Hepatocyte (in vitro differentiated cells): ENCODE measurements around the gene MED13L. TPM values are rescaled to one million over a fixed set of nuclear protein-coding genes. Genes with fewer than 3 reads are reported as not detected.

Experiments
- DNase-seq: peaks from one replicate; pipeline ENCODE4 v3.0.0-alpha.2; 2016; ENCODE audit warnings: low spot score
- H2AFZ ChIP-seq: fragments of 200-600 bp; sonication (generic); 2 replicates; pipeline ENCODE4 v1.6.0; 2016; ENCODE audit warnings: antibody characterized with exemption, mild to moderate bottlenecking
- H3K27ac ChIP-seq: fragments of 200-600 bp; sonication (generic); 2 replicates; pipeline ENCODE4 v1.5.1; 2016; ENCODE audit warnings: mild to moderate bottlenecking
- H3K27me3 ChIP-seq: fragments of 200-600 bp; sonication (generic); 2 replicates; pipeline ENCODE4 v1.6.1; 2016
- H3K36me3 ChIP-seq: fragments of 200-600 bp; sonication (generic); replicated peaks from 2 replicates; pipeline ENCODE4 v1.5.1; 2016; ENCODE audit warnings: low read depth; ENCODE audit not compliant: insufficient read depth
- H3K4me1 ChIP-seq: fragments of 200-600 bp; sonication (generic); 2 replicates; pipeline ENCODE4 v1.5.1; 2016; ENCODE audit warnings: mild to moderate bottlenecking, moderate library complexity; ENCODE audit not compliant: insufficient read depth
- H3K4me2 ChIP-seq: fragments of 200-600 bp; sonication (generic); 2 replicates; pipeline ENCODE4 v1.6.0; 2016
- H3K4me3 ChIP-seq: fragments of 200-600 bp; sonication (generic); 2 replicates; pipeline ENCODE4 v1.5.1; 2016; ENCODE audit warnings: mild to moderate bottlenecking
- H3K79me2 ChIP-seq: fragments of 200-600 bp; sonication (generic); 2 replicates; pipeline ENCODE4 v1.6.0; 2017; ENCODE audit warnings: mild to moderate bottlenecking
- H3K9me2 ChIP-seq: fragments of 200-600 bp; sonication (generic); replicated peaks from 2 replicates; pipeline ENCODE4 v1.6.0; 2017; ENCODE audit warnings: mild to moderate bottlenecking; ENCODE audit not compliant: insufficient read depth
- H3K9me3 ChIP-seq: fragments of 200-600 bp; sonication (generic); 2 replicates; pipeline ENCODE4 v1.5.1; 2016; ENCODE audit warnings: low read depth, mild to moderate bottlenecking
- H4K20me1 ChIP-seq: fragments of 200-600 bp; sonication (generic); 2 replicates; pipeline ENCODE4 v1.6.0; 2016; ENCODE audit warnings: mild to moderate bottlenecking; ENCODE audit not compliant: insufficient read depth, poor library complexity, severe bottlenecking
- CTCF ChIP-seq: fragments of 200-600 bp; sonication (generic); IDR thresholded peaks from 2 replicates; pipeline ENCODE4 v1.5.1; 2016; ENCODE audit warnings: antibody characterized with exemption, mild to moderate bottlenecking; ENCODE audit not compliant: poor library complexity
- EZH2 ChIP-seq: fragments of 200-600 bp; sonication (generic); IDR thresholded peaks from 2 replicates; pipeline ENCODE4 v1.6.1; 2016; ENCODE audit warnings: antibody characterized with exemption, mild to moderate bottlenecking, borderline replicate concordance
- EZH2phosphoT487 ChIP-seq: fragments of 200-600 bp; sonication (generic); IDR thresholded peaks from one replicate; pipeline ENCODE4 v1.6.1; 2018; ENCODE audit warnings: antibody characterized with exemption, mild to moderate bottlenecking, low read depth, moderate library complexity; ENCODE audit not compliant: unreplicated experiment, severe bottlenecking
- WGBS: methylation state at CpG from one replicate; pipeline ENCODE4 v1.1.6; 2016; ENCODE audit warnings: low lambda C conversion rate; ENCODE audit errors: missing lambda C conversion rate; 5-methylcytosine and 5-hydroxymethylcytosine counted together
- polyA plus RNA-seq: library from polyadenylated mRNA; unstranded; fragments of >200 nt; fragmentation: Nextera tagmentation; extraction: Ambion mirVana; gene quantifications from 2 replicates; pipeline ENCODE4 v1.2.1, GENCODE V29; 2016
- total RNA-seq: library from RNA; depleted of rRNA; stranded (reverse); fragments of >200 nt; gene quantifications from 2 replicates; pipeline ENCODE4 v1.2.3, GENCODE V29; 2014

The MED13L gene
- total and polyA plus RNA-seq, 2 experiments from 2014 or later: 23.7 to 135 TPM

- H4K20me1 ChIP-seq: peaks cover 36% of the 10 kb centered on the region
These were observed 218.9 kb downstream of the MED13L start for GRCh38 chr12:116058574-116058973.

GRCh38 chr12:116057356-116057755 is 220.1 kb downstream of the MED13L start:
- no peaks in the 10 kb centered on the region for H3K9me3 ChIP-seq
- H3K36me3 ChIP-seq: no peaks in the 10 kb centered on the region
- no peaks in the 10 kb centered on the region for H3K27me3 ChIP-seq
- TF ChIP-seq EZH2 (no peak), EZH2phosphoT487 (no peak), CTCF (no peak)
- peaks cover 88% of the 10 kb centered on the region for H3K79me2 ChIP-seq
- peaks cover 41% of the 10 kb centered on the region for H4K20me1 ChIP-seq
- DNase-seq: no peak
- H2AFZ ChIP-seq: no peak overlapping the region
- H3K9me2 ChIP-seq: no peaks in the 10 kb centered on the region
- H3K27ac ChIP-seq: no peak overlapping the region
- no peak overlapping the region for H3K4me3 ChIP-seq
- no peak overlapping the region for H3K4me2 ChIP-seq
- WGBS: 86% methylated on average over 3 of the region's 3 CpGs
- peaks cover 16% of the 10 kb centered on the region for H3K4me1 ChIP-seq

More at GRCh38 chr12:116058574-116058973, 218.9 kb downstream of the MED13L start:
- TF ChIP-seq EZH2phosphoT487: no peak
- TF ChIP-seq EZH2: no peak
- no peak for TF ChIP-seq CTCF
- no peak for DNase-seq
- 77% methylated on average over 3 of the region's 3 CpGs for WGBS
- Histone ChIP-seq H3K9me2 (no peaks in the 10 kb centered on the region), H3K27me3 (no peaks in the 10 kb centered on the region), H2AFZ (no peak overlapping the region), H3K79me2 (peaks cover 91% of the 10 kb centered on the region), H3K9me3 (no peaks in the 10 kb centered on the region), H3K4me3 (no peak overlapping the region), H3K4me2 (no peak overlapping the region), H3K4me1 (peaks cover 8% of the 10 kb centered on the region), H3K27ac (no peak overlapping the region), H3K36me3 (no peaks in the 10 kb centered on the region)

DNA sequence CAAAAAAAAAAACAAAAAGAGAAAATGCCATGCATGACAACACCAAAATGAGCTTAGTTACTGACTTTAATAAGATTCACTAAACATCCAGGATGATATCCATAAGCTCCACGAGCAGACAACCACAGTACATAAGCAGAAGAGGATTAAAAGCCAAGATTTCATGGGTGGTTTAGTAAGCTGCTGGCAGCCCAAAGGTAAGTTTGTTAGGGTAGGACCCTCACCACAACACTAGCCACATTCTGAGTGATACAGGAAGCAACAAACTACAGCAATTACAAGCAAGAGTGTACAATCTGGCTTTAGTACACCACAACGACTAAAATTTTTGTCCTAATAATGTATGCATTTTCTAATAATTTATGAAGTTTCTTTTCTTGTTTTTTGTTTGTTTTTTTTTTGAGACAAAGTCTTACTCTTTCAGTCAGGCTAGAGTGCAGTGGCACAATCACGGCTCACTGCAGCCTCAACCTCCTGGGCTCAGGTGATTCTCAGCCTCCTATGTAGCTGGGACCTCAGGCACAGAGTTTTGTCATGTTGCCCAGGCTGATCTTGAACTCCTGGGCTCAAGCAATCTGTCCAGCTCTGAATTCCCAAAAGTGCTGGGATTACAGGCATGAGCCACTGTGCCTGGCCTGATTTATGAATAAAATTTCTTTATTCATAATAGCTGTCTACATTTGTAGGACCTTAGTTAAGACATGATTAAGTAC is 221.4 kb downstream of the MED13L start:
- H3K4me3 ChIP-seq: no peak overlapping the region
- peaks cover 91% of the 10 kb centered on the region for H3K79me2 ChIP-seq
- peaks cover 42% of the 10 kb centered on the region for H4K20me1 ChIP-seq
- TF ChIP-seq EZH2phosphoT487 (no peak), EZH2 (no peak), CTCF (no peak)
- no peak overlapping the region for H2AFZ ChIP-seq
- no peaks in the 10 kb centered on the region for H3K9me3 ChIP-seq
- no peaks in the 10 kb centered on the region for H3K9me2 ChIP-seq
- DNase-seq: no peak
- 82% methylated on average over 3 of the region's 3 CpGs for whole genome bisulfite sequencing
- no peak overlapping the region for H3K4me2 ChIP-seq
- H3K4me1 ChIP-seq: peaks cover 16% of the 10 kb centered on the region
- H3K27ac ChIP-seq: no peak overlapping the region
- H3K36me3 ChIP-seq: no peaks in the 10 kb centered on the region
- H3K27me3 ChIP-seq: no peaks in the 10 kb centered on the region
